ENCODE measurements around the gene FOXP1.

Gene FOXP1

DNA sequence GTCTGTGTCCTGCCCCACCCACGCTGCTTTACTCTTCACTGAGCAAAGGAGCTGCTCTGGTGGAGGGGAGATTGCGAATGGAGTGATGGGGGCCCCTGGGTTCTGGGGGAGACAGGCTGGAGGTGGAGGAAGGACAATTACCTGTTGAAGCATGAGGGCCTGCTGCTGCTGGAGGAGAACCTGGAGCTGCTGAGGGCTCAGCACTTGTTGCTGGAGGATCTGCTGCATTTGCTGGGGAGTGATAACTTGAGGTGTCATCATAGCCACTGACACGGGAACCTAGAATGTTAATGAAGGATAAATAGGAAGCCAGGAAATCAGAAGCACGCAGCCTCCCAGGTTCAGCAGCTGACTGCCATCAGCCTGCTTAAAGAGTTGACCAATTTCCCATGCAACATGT lies 530.0 kb downstream of the FOXP1 start:
- DNase-seq (ENCODE audit: low read depth in 2 of 2) = no peak
- no peak overlapping the region for H3K4me3 ChIP-seq (replicated peaks in 1 of 2; ENCODE audit: low read depth in 2 of 2, low read length in 2 of 2)
- TF ChIP-seq CTCF (IDR thresholded peaks at IDR 0.05; ENCODE audit: low read depth, low read length) = no peak

DNA sequence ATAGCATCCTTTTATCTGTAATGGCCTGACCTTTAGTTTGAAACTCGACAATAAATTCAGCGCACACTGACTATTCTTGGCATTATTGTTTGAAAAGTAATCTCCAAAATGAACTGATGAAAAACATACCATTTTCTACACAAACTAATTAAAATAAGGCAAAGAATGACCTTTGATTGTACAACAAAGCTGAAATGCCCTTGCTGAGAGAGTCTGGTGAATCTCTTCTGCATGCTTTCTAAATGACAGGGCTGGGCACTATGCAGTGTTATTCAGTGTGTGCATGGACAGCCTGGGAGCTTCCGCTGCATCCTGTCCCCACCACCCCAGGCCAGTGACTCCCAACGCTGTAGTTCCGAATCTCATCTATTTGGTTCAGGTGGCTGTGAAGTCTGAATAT lies 530.8 kb downstream of the FOXP1 start:
- no peak for TF ChIP-seq CTCF (IDR thresholded peaks at IDR 0.05; ENCODE audit: low read depth, low read length)

GRCh38 chr3:71051893-71052687 lies 531.4 kb downstream of the FOXP1 start:
- no peak for TF ChIP-seq CTCF (IDR thresholded peaks at IDR 0.05; ENCODE audit: low read depth, low read length)
- no peak overlapping the region for H3K4me3 ChIP-seq (replicated peaks in 1 of 2; ENCODE audit: low read depth in 2 of 2, low read length in 2 of 2)
- peak; percentile 60 to 67 for DNase-seq (ENCODE audit: low read depth in 2 of 2)

More for the DNA sequence above, 530.8 kb downstream of the FOXP1 start:
- DNase-seq (ENCODE audit: low read depth in 2 of 2) = peak in 1 of 2 donors; percentile 26
- H3K4me3 ChIP-seq (replicated peaks in 1 of 2; ENCODE audit: low read depth in 2 of 2, low read length in 2 of 2) = no peak overlapping the region

- H3K4me3 ChIP-seq (replicated peaks in 1 of 2; ENCODE audit: low read depth in 2 of 2, low read length in 2 of 2) = no peak overlapping the region
- TF ChIP-seq CTCF (IDR thresholded peaks at IDR 0.05; ENCODE audit: low read depth, low read length) = no peak
- no peak for DNase-seq (ENCODE audit: low read depth in 2 of 2)
Measured at GRCh38 chr3:71051259-71051595, 532.3 kb downstream of the FOXP1 start.

- peak in 1 of 2 donors; percentile 71 for DNase-seq (ENCODE audit: low read depth in 2 of 2)
- H3K4me3 ChIP-seq (replicated peaks in 1 of 2; ENCODE audit: low read depth in 2 of 2, low read length in 2 of 2) = no peak overlapping the region
- no peak for TF ChIP-seq CTCF (IDR thresholded peaks at IDR 0.05; ENCODE audit: low read depth, low read length)
Measured at GRCh38 chr3:71050538-71051258, 532.8 kb downstream of the FOXP1 start.

GRCh38 chr3:71050166-71050537 lies 533.4 kb downstream of the FOXP1 start:
- H3K4me3 ChIP-seq (replicated peaks in 1 of 2; ENCODE audit: low read depth in 2 of 2, low read length in 2 of 2) = no peak overlapping the region
- peak; percentile 62 to 65 for DNase-seq (ENCODE audit: low read depth in 2 of 2)
- no peak for TF ChIP-seq CTCF (IDR thresholded peaks at IDR 0.05; ENCODE audit: low read depth, low read length)

All from cardiac fibroblast (primary cell).